K562 (cell line): ENCODE data around the gene SLC40A1. TPM values are rescaled to one million over a fixed set of nuclear protein-coding genes. Genes with fewer than 3 reads are reported as not detected.
A peak's percentile ranks its signal among the peaks of the same experiment; 100 is the strongest.

Experiments used
- ARID1B ChIP-seq: fragments of 450-650 bp; IDR thresholded peaks from 2 replicates; pipeline ENCODE4 v1.6.1; 2016; ENCODE audit warnings: antibody characterized with exemption, mild to moderate bottlenecking, inconsistent platforms
- DDX20 ChIP-seq: fragments of 450-650 bp; IDR thresholded peaks from 2 replicates; pipeline ENCODE4 v1.6.1; 2016; ENCODE audit warnings: missing genetic modification characterization, low read depth, mild to moderate bottlenecking, missing compliant biosample characterization, moderate library complexity
- EP300 ChIP-seq: IDR thresholded peaks from 2 replicates; pipeline ENCODE4 v1.6.1; 2012; ENCODE audit warnings: low read length, improper control_type of control experiment
- HDAC1 ChIP-seq, 2 experiments: fragments of 450-650 bp; IDR thresholded peaks; 2 replicates each; pipeline ENCODE4 v1.6.1; 2016 to 2017; ENCODE audit warnings: inconsistent platforms in 1 of 2, mild to moderate bottlenecking in 1 of 2, moderate library complexity in 1 of 2
- ID3 ChIP-seq, 2 experiments: fragments of 250-450 bp in 1 of 2; fragments of 450-650 bp in 1 of 2; sonication (Bioruptor Pico) in 1 of 2; IDR thresholded peaks; 2 replicates each; pipeline versions ENCODE4 v1.6.1 to v1.8.0; 2016 to 2021; ENCODE audit warnings: mild to moderate bottlenecking in 2 of 2, moderate library complexity in 2 of 2, missing compliant biosample characterization in 1 of 2, missing genetic modification characterization in 1 of 2
- IRF2 ChIP-seq: sonication (generic); formaldehyde crosslinking; IDR thresholded peaks from 2 replicates; pipeline ENCODE4 v1.8.1; 2022; ENCODE audit warnings: mild to moderate bottlenecking, missing genetic modification reagents
- KLF16 ChIP-seq: IDR thresholded peaks from 2 replicates; pipeline ENCODE4 v1.6.1; 2016; ENCODE audit warnings: antibody characterized with exemption
- MBD2 ChIP-seq: sonication (generic); IDR thresholded peaks from 2 replicates; pipeline ENCODE4 v1.6.1; 2016; ENCODE audit warnings: low read depth, borderline replicate concordance
- MYNN ChIP-seq, 2 experiments: sonication (generic); formaldehyde crosslinking in 1 of 2; IDR thresholded peaks; 2 replicates each; pipeline versions ENCODE4 v1.5.0 to v1.6.1; 2016 to 2020; ENCODE audit warnings: antibody characterized with exemption in 1 of 2, missing genetic modification reagents in 1 of 2
- NONO ChIP-seq, 2 experiments: fragments of 200-400 bp in 1 of 2; fragments of 450-650 bp in 1 of 2; formaldehyde crosslinking in 1 of 2; IDR thresholded peaks; 2 replicates each; pipeline ENCODE4 v1.6.1; 2017; ENCODE audit warnings: low read depth in 2 of 2, mild to moderate bottlenecking in 2 of 2, moderate library complexity in 2 of 2, low read length in 1 of 2
- POLR2B ChIP-seq: fragments of 450-650 bp; IDR thresholded peaks from 2 replicates; pipeline ENCODE4 v1.6.1; 2018; ENCODE audit warnings: low read depth; ENCODE audit not compliant: partially characterized antibody
- POLR2G ChIP-seq: fragments of 200-400 bp; formaldehyde crosslinking; IDR thresholded peaks from 2 replicates; pipeline ENCODE4 v1.6.1; 2017; ENCODE audit warnings: low read depth, mild to moderate bottlenecking, antibody characterized with exemption, low read length, moderate library complexity
- PRDM10 ChIP-seq: fragments of 450-650 bp; IDR thresholded peaks from 2 replicates; pipeline ENCODE4 v1.6.1; 2018; ENCODE audit not compliant: partially characterized antibody
- TBL1XR1 ChIP-seq, 2 experiments: IDR thresholded peaks; 2 replicates each; pipeline ENCODE4 v1.6.1; 2012; ENCODE audit warnings: improper control_type of control experiment in 2 of 2, low read length in 2 of 2, mild to moderate bottlenecking in 1 of 2
- TEAD4 ChIP-seq, 2 experiments: sonication (generic) in 1 of 2; formaldehyde crosslinking in 1 of 2; IDR thresholded peaks; 2 replicates each; pipeline versions ENCODE4 v1.6.1 to v1.8.0; 2012 to 2022; ENCODE audit warnings: borderline replicate concordance in 1 of 2, inconsistent platforms in 1 of 2, low read length in 1 of 2, mild to moderate bottlenecking in 1 of 2, missing genetic modification reagents in 1 of 2
- TRIM28 ChIP-seq: fragments of 450-650 bp; IDR thresholded peaks from 2 replicates; pipeline ENCODE4 v1.6.1; 2017
- ZZZ3 ChIP-seq: fragments of 450-650 bp; IDR thresholded peaks from 2 replicates; pipeline ENCODE4 v1.6.1; 2016; ENCODE audit warnings: antibody characterized with exemption, mild to moderate bottlenecking, moderate library complexity
- polyA plus RNA-seq, 8 experiments: library from polyadenylated mRNA; depleted of rRNA in 4 of 8; stranded (reverse) in 5 of 8; unstranded in 3 of 8; fragments of >200 nt; fragmentation: Nextera tagmentation in 2 of 8; fragmentation: Illumina TruSeq in 1 of 8; extraction: Ambion mirVana in 2 of 8; extraction: Trizol in 1 of 8; gene quantifications; 2 replicates each; pipeline versions ENCODE4 v1.2.1 to v1.2.3, GENCODE V29; 2011 to 2014; ENCODE audit warnings: inconsistent platforms in 1 of 8, missing spikeins in 1 of 8
- total RNA-seq, 7 experiments: library from RNA; depleted of rRNA in 6 of 7; stranded (reverse); fragments of >200 nt in 6 of 7; fragmentation: Illumina TruSeq in 2 of 7; extraction: Trizol in 2 of 7; gene quantifications; 2 replicates each; pipeline versions ENCODE4 v1.2.1 to v1.2.3, GENCODE V29; 2011 to 2021; ENCODE audit warnings: low replicate concordance in 1 of 7
- TF ChIP-seq, protein P1 (sequence below), 2 experiments: fragments of 450-650 bp; IDR thresholded peaks; 2 replicates each; pipeline ENCODE4 v1.6.1; 2016
- TF ChIP-seq, protein P2 (sequence below): fragments of 200-800 bp; sonication (Bioruptor generic); IDR thresholded peaks from 2 replicates; pipeline ENCODE4 v1.6.1; 2017; ENCODE audit warnings: missing genetic modification characterization, missing compliant biosample characterization

Gene SLC40A1
- total and polyA plus RNA-seq, 9 of the 15 experiments (the other 6 are each of a cell fraction or from before 2014, with no cell fraction given) = 42.2 to 95.9 (median 54.9) TPM

- TF ChIP-seq MYNN (IDR thresholded peaks at IDR 0.05) (peak; percentile 80; the same call in 1 of the 2 replicates), MYNN (CRISPR knock-in tag; IDR thresholded peaks at IDR 0.05) (no peak), EP300 (peak; percentile 95), PRDM10 (peak; percentile 37), ARID1B (peak; percentile 93), TBL1XR1 (IDR thresholded peaks at IDR 0.05; ENCODE audit: low read length in 2 of 2) (peak in 1 of 2 experiments; percentile 18; a peak in 1 of 4 replicates), NONO (IDR thresholded peaks at IDR 0.05; ENCODE audit: low read depth in 2 of 2, low read length in 1 of 2) (0 out of 4 replicates have a peak, but pooled peaks of 1 of the 2 experiments have one; percentile 45), MBD2 (peak; percentile 73; the same call in 1 of the 2 replicates), IRF2 (CRISPR knock-in tag) (no peak), ID3 (CRISPR knock-in tag; IDR thresholded peaks at IDR 0.05) (no peak), ID3 (tag; IDR thresholded peaks at IDR 0.05) (0 out of 2 replicates have a peak, but pooled peaks have one; percentile 40), POLR2B (peak; percentile 66), ZZZ3 (no peak), TRIM28 (peak; percentile 35; the same call in 1 of the 2 replicates), KLF16 (peak; percentile 82), POLR2G (0 out of 2 replicates have a peak, but pooled peaks have one; percentile 39), DDX20 (no peak), HDAC1 (IDR thresholded peaks at IDR 0.05) (peak in 1 of 2 experiments; percentile 49; a peak in 1 of 4 replicates), TEAD4 (IDR thresholded peaks at IDR 0.05; ENCODE audit: low read length) (peak; percentile 89), TEAD4 (CRISPR knock-in tag; IDR thresholded peaks at IDR 0.05; ENCODE audit: borderline replicate concordance) (no peak)
- TF ChIP-seq, protein P1, sequence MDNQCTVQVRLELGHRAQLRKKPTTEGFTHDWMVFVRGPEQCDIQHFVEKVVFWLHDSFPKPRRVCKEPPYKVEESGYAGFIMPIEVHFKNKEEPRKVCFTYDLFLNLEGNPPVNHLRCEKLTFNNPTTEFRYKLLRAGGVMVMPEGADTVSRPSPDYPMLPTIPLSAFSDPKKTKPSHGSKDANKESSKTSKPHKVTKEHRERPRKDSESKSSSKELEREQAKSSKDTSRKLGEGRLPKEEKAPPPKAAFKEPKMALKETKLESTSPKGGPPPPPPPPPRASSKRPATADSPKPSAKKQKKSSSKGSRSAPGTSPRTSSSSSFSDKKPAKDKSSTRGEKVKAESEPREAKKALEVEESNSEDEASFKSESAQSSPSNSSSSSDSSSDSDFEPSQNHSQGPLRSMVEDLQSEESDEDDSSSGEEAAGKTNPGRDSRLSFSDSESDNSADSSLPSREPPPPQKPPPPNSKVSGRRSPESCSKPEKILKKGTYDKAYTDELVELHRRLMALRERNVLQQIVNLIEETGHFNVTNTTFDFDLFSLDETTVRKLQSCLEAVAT (IDR thresholded peaks at IDR 0.05) = peak in 1 of 2 experiments; percentile 65; a peak in 2 of 4 replicates
- TF ChIP-seq, protein P2, sequence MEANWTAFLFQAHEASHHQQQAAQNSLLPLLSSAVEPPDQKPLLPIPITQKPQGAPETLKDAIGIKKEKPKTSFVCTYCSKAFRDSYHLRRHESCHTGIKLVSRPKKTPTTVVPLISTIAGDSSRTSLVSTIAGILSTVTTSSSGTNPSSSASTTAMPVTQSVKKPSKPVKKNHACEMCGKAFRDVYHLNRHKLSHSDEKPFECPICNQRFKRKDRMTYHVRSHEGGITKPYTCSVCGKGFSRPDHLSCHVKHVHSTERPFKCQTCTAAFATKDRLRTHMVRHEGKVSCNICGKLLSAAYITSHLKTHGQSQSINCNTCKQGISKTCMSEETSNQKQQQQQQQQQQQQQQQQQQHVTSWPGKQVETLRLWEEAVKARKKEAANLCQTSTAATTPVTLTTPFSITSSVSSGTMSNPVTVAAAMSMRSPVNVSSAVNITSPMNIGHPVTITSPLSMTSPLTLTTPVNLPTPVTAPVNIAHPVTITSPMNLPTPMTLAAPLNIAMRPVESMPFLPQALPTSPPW (CRISPR knock-in tag) = peak; percentile 74
Measured at GRCh38 chr2:189581354-189582139, 961 bp upstream of the SLC40A1 start (continued).
